ENCODE data around the gene SLC7A10.
"Not testable (repeated sequence)": the region's sequence is repeated elsewhere in the genome, so short reads cannot be mapped to it uniquely, and the experiment has no call there.

The SLC7A10 gene

DNA sequence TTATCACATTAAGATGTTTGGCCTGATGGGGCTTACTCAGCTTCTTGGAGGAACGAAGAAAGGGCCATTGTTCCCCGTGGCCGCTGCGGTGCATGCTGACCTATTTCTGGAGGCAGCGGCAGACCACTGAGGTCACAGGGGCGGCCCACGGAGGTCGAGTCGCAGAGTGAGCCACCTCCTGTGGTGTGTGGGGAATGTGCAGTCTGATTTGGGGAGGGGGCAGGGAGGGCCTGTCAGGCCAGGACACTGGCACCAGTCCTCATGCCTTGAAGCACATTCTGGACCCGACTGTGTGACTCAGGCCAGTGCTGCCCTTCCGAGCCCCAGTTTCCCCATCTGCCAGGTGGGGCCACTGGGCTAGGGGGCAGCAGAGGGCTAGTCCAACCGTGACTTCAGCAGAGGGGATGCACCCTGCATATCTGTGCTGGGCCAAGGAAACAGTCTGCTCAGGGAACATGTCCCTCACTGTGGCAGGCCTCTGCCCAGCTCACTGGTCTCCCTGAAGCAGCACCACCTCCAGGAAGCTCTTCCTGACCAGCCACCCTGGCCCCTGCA is 6.3 kb downstream of the SLC7A10 start:
- no peak for DNase-seq (ENCODE audit: extremely low read depth in 1 of 2, low read depth in 1 of 2)

DNA sequence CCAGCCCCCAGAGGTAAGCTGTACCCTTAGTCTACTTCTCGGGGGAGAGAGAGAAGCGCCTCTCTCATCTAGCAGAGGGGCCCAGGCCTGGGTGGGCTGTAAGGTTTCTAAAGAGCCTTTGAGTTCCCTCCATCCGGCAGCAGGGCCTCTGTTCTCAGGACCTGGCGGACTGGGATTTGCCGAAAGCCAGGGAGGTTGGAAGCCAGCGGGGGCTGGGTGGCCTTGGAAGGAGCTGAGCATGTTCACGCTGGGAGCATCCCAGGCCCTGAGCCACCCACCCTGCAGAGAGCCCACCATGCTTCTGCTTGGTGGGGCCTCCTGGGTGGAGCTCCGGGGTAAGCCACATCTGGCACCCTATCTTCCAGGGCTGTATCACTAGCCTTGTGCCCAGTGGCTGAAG is 7.8 kb downstream of the SLC7A10 start:
- no peak for DNase-seq (ENCODE audit: extremely low read depth in 1 of 2, low read depth in 1 of 2)

DNA sequence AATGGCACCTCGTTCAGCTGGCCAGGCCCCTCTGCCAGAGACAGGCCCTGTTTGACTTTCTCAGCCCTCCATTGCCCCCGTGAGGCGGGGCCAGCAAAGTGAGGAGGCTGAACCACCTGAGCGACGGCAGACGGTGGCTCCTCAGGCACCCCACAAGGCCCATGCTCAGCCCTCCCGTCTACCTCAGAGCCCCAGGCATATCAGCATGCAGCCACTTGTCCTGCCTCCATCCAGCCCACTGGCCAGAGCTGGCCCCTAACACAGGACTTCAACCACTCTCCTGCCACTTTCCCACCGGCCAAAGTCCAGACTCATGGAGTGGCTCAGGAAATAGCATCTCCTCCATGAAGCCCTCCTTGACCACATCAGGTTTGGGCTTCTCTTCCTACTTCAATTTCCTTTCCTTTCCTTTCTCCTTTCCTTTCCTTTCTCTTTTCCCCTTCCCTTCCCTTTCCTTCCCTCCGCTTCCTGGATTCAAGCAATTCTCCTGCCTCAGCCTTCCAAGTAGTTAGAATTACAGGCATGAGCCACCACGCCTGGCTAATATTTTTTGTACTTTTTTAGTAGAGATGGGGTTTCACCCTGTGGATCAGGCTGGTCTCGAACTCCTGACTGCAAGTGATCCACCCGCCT is 9.3 kb downstream of the SLC7A10 start:
- no peak for DNase-seq (ENCODE audit: extremely low read depth in 1 of 2, low read depth in 1 of 2)

DNA sequence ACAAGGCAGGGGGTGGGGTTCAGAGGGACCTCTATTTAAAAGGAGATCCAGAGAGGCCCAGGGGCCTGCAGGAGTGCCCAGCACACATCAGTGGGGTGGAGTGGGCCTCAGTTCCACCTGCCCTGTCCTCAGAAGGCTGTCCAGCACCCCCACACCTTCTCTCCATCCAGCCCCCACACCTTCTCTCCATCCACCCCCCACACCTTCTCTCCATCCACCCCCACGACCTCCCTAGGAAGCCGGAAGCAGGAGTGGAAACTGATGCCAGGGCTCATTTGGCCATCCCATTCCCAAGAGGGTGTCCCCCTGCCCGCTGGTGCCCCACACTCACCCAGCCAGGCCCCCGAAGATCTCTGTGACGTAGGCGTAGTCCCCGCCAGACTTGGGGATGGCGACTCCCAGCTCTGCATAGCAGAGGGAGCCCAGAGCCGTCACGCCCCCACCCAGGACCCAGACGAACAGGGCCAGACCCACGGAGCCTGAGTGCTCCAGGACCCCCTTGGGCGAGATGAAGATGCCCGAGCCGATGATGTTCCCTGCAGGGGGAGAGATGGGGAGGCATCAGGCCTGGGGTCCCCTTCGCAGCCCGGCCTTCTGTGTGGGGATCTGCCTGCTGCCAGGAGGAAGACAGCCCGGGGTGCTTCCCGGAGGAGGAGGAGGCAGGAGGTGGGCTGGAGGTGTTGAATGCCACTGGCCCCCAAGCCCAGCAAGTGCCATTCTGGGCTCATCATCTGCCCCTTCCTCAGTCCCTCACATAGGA is 10.0 kb downstream of the SLC7A10 start:
- DNase-seq (ENCODE audit: extremely low read depth in 1 of 2, low read depth in 1 of 2) = no peak

DNA sequence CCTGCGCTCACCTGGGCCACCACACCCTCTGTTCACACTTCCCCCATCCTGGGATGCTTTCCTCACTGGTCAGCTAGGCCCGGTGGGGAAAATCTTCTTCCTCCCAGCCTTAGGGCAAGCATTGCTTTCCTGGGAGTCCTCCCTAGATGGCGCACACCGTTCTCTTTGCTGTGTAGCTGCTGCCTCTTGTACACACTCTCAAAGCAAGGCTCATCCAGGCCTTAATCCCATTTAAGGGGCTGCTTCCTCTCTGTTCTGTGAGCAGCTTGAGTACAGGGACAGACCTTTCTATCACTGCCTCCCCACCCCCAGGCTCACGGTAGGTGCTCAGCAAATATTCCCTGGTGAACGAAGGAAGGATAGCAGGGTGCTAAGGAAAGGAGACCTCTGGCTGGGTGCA is 11.1 kb downstream of the SLC7A10 start:
- DNase-seq (ENCODE audit: extremely low read depth in 1 of 2, low read depth in 1 of 2) = no peak

DNA sequence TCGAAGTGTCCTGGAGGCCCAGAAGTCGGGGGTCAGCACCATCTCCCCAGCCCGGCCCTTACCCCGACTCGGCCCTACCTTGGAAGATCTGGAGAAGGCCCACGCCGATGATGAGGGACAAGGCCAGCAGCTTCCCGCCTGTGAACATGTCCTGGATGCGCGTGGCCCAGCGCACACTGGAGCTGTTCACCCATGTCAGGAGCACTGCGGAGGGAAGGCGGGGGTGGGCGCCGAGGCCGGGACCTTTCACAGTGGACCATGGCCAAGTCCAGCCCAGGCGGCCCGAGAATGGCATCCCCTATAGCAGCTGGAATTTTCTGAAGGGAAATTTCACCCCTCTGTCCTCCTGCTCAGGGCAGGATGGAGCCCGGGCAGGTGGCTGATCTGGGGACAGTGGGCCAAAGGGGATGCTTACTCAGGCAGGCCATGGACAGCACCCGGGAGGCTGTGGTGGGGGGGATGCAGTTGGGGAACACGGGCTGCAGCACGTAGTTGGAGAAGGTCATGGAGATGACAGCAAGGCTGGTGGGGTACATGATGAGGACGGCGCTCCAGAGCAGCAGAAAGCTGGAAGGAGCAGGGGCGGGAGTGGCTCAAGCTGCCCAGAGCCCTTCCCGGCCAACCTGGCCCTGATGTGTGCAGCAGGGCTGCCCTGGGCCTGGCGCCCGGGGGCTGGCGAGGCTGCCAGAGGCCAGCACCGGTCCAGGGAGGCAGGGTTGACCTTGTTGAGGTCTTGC is 13.0 kb downstream of the SLC7A10 start:
- no peak for DNase-seq (ENCODE audit: extremely low read depth in 1 of 2, low read depth in 1 of 2)

DNA sequence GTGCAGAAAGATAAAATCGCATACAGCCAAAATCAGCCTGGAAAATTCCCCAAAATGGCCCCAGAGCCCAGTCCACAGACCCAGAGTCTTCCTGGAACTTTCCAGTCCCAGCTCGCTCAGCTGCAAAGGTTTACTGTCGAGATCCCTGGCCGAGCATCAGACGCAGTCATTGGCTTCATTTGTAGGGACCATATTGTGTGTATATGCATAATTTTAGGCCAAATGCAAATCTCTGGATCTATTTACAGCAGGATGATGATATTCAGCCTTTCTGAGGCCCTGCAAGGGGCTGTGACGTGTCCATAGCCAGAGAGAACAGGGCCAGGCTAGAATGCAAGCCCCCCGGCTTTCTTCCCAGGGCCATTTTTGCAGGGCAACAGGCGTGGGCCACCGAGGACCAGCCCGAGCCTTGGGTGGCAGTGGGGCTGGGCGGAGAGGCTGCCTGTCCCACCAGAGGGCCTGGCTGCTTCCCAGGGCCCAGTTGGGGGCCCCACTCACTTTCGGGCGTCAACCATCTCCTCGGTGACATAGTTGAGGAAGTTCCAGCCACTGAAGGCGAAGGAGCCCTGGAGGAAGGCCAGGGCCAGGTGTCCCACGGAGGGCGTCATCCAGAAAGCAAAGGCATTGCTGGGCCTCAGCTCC is 13.7 kb downstream of the SLC7A10 start:
- DNase-seq (ENCODE audit: extremely low read depth in 1 of 2, low read depth in 1 of 2) = no peak

DNA sequence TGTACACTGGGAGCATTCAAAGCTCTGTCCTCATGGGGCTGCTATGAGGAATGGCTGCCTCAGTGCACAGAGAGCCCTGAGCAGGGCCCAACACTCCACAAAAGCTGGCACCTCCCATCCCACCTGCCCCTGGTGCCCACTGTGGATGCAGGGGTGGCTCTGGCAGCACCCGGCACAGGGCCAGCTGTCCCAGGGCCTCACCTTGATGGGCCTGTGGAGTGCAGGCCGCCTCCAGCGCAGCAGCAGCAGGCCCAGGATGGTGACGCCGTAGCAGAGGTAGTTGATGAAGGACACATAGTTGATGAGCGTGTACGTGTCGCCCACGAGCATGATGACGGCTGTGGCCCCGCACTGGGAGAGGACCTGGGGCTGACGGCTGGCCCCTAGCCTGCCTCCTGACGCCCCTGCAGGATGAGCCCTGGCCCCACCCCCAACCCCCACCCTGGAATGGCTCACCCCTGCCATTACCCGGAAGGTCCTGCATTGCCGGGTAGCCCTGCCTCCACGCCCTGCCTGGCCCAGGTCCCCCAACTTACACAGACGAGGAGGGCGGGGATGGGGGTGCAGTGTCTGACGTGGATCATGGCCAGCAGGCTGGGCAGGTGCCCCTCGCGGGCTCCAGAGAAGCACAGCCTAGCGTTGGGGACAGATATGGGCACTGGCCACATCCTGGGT is 15.2 kb downstream of the SLC7A10 start:
- no peak for DNase-seq (ENCODE audit: extremely low read depth in 1 of 2, low read depth in 1 of 2)

DNA sequence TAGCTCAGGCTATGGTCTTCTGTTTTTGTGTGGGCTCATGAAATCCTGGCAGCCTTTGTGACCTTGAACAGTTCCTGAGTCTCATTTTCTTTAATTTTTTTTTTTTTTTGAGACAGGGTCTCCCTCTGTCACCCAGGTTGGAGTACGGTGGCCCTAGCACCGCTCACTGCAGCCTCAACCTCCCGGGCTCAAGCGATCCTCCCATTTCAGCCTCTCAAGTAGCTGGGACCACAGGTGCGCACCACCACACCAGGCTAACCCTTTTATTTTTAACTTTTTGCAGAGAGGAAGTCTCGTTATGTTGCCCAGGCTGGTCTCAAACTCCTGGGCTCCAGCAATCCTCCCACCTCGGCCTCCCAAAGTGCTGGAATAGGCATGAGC is 15.8 kb downstream of the SLC7A10 start:
- not testable (repeated sequence) for DNase-seq (ENCODE audit: extremely low read depth in 1 of 2, low read depth in 1 of 2)

DNA sequence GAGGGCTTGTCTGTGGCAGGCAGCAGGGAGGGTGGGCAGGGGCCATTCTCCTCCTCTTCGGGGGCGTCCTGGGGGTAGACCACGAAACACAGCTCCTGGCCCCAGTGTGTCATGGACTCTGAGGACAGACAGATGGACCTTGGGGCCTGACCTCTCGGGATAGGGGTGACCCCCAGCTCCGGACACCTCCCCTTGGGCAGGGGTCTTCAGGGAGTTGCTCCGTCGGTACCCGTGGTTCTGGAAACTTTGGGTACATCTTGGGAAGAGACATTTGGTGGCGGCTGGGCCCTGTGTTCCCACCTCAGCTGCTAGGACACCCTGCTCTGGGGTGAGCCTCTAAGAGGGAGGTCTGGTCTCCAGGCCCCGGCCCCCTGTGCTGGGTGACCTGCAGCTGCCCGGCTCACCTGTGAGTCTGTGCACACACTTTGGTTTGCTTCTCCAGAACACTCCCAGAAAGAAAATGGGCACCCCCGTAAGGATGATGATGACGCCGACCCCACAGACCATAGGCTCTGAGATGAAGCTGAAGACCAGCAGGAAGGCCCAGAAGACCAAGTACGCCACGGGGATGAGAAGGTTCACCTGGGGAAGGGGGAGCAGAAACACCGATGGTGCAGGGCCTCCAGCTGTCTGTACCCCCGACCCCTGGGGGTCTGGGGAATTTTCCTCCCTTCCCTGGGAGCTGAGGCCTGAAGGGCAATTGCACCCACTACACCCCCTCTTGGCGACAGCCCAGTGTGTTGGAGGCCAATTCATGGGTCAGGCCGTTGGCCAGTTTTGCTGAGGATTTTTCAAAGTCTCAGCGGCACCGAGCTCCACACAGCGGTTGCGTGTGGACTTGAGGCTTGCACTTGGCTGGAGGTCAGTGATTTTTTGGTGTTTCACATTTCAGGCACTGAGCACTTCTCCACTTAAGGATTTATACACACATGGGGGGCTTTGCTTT is 16.5 kb downstream of the SLC7A10 start:
- DNase-seq (ENCODE audit: extremely low read depth in 1 of 2, low read depth in 1 of 2) = no peak

DNA sequence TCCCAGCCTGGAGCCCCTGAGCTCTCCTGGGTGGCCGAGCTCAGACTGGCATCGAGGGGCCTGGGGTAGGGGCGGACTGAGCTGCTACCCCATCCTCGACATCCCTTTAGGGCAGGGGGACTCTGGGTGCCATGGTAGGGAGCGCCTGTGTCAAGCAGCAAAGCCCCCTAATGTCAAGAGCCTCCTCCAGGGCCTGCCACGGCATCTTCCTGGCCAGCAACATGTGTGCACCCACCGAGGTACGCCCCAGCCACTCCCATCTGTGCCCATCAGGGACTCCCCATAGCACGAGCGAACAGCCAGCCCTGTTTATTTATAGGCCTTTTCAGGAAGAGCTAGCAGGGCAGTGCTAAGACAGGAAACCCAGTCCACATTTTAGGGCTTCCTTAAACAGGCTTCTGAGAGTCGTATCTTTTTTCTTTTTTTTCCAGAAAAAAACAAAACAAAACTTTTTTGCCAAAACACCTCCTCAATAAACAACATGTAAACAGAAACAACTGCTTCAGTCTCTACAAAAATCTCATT is 17.2 kb downstream of the SLC7A10 start:
- no peak for DNase-seq (ENCODE audit: extremely low read depth in 1 of 2, low read depth in 1 of 2)

DNA sequence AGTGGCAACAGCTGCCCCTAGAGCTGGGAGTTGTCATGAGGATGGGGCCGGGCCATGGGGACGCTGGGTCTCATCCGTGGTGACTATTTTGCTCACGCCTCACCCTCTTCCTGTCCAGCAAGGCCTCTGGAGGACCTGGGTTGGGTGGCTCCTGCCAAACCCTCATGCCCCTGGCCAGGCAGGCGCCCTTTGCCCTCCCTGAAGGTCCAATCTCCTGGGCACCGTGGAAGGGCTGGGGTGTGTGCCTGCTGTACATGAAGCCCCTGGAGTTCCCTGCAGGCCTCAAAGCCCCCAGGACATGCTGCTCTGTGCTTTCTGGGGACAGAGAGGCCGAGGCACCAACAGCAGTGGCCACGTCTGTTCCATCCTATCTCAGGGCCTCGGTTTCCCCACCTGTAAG is 17.7 kb downstream of the SLC7A10 start:
- no peak for DNase-seq (ENCODE audit: extremely low read depth in 1 of 2, low read depth in 1 of 2)

DNA sequence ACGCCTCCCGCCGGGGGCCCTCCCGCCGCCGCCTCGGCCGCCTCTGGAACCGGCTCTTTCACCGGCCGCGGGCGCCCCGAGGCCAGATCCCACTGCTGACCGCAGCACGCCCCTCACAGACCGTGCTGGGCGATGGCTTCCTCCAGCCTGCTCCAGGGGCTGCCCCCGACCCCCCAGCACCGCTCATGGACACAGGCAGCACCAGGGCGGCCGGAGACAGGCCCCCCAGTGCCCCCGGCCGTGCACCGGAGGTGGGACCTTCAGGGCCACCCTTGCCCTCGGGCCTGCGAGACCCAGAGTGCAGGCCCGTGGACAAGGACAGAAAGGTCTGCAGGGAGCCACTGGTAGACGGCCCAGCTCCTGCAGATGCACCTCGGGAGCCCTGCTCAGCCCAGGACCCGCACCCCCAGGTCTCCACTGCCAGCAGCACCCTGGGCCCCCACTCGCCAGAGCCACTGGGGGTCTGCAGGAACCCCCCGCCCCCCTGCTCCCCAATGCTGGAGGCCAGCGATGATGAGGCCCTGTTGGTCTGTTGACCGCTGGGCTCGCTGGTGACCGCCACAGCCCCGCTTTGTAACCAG is 18.5 kb downstream of the SLC7A10 start:
- no peak for DNase-seq (ENCODE audit: extremely low read depth in 1 of 2, low read depth in 1 of 2)

DNA sequence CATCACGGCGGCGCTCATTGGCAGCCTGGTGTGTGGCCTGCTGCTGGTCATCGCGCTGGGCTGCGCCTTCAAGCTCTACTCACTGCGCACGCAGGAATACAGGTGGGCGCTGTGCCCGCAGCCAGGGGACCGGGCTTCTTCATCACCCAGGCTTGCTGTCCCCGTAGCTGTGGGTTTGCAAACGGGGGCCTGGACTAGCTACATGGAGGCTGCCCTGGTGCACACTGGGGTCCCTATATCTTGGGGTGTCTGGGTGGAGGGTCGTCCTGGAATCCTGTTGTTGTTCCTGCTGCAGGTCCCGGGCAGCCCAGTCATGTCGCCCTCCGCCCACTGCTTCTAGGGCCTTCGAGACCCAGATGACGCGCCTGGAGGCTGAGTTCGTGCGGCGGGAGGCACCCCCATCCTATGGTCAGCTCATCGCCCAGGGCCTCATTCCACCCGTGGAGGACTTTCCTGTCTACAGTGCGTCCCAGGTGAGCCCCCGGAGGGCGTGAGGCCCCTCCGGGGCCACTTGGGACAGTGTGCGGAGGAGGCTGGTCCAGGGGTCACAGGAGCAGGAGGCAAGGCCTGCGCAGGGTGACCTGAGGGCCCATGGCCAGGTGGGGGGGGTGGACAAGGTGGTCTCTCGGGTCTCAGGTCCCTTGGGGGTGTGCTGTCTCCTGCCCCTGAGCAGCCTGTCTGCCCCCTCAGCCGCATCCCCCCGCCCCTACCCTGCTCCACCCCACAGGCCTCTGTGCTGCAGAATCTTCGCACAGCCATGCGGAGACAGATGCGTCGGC is 19.2 kb downstream of the SLC7A10 start:
- DNase-seq (ENCODE audit: extremely low read depth in 1 of 2, low read depth in 1 of 2) = no peak

DNA sequence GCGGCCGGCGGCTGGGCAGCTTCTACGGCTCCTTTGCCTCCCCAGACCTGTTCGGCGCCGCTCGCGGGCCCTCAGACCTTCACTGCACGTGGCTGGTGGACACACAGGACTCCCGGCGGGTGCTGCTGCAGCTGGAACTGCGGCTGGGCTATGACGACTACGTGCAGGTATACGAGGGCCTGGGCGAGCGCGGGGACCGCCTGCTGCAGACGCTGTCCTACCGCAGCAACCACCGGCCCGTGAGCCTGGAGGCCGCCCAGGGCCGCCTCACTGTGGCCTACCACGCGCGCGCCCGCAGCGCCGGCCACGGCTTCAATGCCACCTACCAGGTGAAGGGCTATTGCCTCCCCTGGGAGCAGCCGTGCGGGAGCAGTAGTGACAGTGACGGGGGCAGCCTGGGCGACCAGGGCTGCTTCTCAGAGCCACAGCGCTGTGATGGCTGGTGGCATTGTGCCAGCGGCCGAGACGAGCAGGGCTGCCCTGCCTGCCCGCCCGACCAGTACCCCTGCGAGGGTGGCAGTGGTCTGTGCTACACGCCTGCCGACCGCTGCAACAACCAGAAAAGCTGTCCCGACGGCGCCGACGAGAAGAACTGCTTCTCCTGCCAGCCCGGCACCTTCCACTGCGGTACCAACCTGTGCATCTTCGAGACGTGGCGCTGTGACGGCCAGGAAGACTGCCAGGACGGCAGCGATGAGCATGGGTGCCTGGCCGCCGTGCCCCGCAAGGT is 20.0 kb downstream of the SLC7A10 start:
- DNase-seq (ENCODE audit: extremely low read depth in 1 of 2, low read depth in 1 of 2) = no peak

DNA sequence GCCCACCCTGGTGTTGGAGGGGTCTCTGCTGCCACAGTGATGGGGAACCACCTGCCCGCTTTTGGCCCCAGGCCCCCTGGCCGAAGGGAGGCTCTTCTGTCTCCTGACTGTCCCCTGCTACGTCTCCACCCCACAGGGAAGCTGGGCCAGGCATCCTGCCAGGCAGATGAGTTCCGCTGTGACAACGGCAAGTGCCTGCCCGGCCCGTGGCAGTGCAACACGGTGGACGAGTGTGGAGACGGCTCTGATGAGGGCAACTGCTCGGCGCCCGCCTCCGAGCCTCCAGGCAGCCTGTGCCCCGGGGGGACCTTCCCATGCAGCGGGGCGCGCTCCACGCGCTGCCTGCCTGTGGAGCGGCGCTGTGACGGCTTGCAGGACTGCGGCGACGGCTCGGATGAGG is 20.5 kb downstream of the SLC7A10 start:
- DNase-seq (ENCODE audit: extremely low read depth in 1 of 2, low read depth in 1 of 2) = no peak

DNA sequence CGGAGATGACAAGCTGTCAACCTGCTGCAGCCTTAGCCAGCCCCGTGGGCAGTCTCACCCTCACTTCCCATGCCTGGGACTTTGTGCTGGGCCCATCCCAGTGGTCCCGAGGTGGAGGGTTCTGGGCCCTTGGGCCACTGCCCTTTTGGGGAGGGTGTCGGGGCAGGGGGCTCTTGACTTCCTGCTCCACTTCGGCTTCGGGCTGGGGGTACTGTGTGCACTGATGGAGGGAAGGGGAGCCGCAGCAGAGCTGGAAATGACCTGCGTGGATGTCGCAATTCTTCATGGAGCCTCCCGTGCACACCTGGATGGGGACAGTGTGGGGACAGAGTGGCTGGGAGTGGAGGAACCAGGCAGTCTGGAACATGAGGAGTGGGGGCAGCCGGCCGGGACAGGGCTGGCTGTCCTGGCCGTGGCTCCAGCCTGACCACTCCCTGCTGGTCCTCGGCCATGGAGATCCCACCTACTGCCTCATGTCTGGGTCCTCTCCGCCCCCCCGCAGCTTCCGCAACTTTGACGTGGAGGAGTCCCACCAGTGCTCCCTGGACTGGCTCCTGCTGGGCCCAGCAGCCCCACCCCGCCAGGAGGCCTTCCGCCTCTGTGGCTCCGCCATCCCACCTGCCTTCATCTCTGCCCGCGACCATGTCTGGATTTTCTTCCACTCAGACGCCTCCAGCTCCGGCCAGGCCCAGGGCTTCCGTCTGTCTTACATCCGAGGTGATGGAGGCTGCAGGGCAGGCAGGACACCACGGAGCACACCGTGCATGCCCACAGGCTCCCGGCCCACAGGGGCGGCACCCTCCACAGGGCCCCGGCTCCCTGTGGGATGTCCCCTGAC is 21.3 kb downstream of the SLC7A10 start:
- no peak for DNase-seq (ENCODE audit: extremely low read depth in 1 of 2, low read depth in 1 of 2)

Measured in activated CD8-positive, alpha-beta memory T cell treated with anti-CD3 and anti-CD28 coated beads for 1 hour (primary cell).